Endothelial cell (in vitro differentiated cells): Measurements from ENCODE around the gene PLSCR5. TPM values are rescaled to one million over a fixed set of nuclear protein-coding genes. Genes with fewer than 3 reads are reported as not detected.
A peak's percentile ranks its signal among the peaks of the same experiment; 100 is the strongest.

Experiments used
- DNase-seq: peaks from one replicate; pipeline ENCODE4 v3.0.0; 2021; ENCODE audit warnings: low spot score
- H3K27ac Mint-ChIP-seq: one replicate; pipeline ENCODE4 v1.8.0; 2021; ENCODE audit warnings: mixed read lengths, inconsistent platforms; ENCODE audit not compliant: unreplicated experiment
- H3K27me3 Mint-ChIP-seq: one replicate; pipeline ENCODE4 v1.8.0; 2021; ENCODE audit warnings: mild to moderate bottlenecking, moderate library complexity, mixed read lengths, inconsistent platforms; ENCODE audit not compliant: unreplicated experiment
- H3K36me3 Mint-ChIP-seq: one replicate; pipeline ENCODE4 v1.8.0; 2021; ENCODE audit warnings: mild to moderate bottlenecking, low read depth, mixed read lengths, inconsistent platforms; ENCODE audit not compliant: unreplicated experiment
- H3K4me1 Mint-ChIP-seq: one replicate; pipeline ENCODE4 v1.8.0; 2021; ENCODE audit warnings: mild to moderate bottlenecking, mixed read lengths, inconsistent platforms; ENCODE audit not compliant: unreplicated experiment
- H3K4me3 Mint-ChIP-seq: one replicate; pipeline ENCODE4 v1.8.0; 2021; ENCODE audit warnings: mild to moderate bottlenecking, mixed read lengths, inconsistent platforms; ENCODE audit not compliant: unreplicated experiment
- H3K9me3 Mint-ChIP-seq: one replicate; pipeline ENCODE4 v1.8.0; 2021; ENCODE audit warnings: mixed read lengths, inconsistent platforms; ENCODE audit not compliant: unreplicated experiment
- total RNA-seq: library from RNA; stranded (reverse); fragmentation: NEBNext Ultra II Directional; extraction: Animal tissue kit (Norgen Biotek cat#: 25700); gene quantifications from one replicate; pipeline ENCODE4 v1.2.1, GENCODE V29; 2021; ENCODE audit not compliant: unreplicated experiment
- TF ChIP-seq, protein P1 (sequence below): fragments of 200-600 bp; sonication (generic); IDR thresholded peaks from one replicate; pipeline ENCODE4 v1.5.0; 2021; ENCODE audit warnings: antibody characterized with exemption; ENCODE audit not compliant: unreplicated experiment

The PLSCR5 gene
- total RNA-seq, 1 donor from 2014 or later = not detected

- no peak for DNase-seq
- TF ChIP-seq, protein P1, sequence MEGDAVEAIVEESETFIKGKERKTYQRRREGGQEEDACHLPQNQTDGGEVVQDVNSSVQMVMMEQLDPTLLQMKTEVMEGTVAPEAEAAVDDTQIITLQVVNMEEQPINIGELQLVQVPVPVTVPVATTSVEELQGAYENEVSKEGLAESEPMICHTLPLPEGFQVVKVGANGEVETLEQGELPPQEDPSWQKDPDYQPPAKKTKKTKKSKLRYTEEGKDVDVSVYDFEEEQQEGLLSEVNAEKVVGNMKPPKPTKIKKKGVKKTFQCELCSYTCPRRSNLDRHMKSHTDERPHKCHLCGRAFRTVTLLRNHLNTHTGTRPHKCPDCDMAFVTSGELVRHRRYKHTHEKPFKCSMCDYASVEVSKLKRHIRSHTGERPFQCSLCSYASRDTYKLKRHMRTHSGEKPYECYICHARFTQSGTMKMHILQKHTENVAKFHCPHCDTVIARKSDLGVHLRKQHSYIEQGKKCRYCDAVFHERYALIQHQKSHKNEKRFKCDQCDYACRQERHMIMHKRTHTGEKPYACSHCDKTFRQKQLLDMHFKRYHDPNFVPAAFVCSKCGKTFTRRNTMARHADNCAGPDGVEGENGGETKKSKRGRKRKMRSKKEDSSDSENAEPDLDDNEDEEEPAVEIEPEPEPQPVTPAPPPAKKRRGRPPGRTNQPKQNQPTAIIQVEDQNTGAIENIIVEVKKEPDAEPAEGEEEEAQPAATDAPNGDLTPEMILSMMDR = no peak
- Mint-ChIP-seq H3K27me3 (peaks cover 2% of the 10 kb centered on the region), H3K4me1 (peaks cover 4% of the 10 kb centered on the region), H3K4me3 (no peak overlapping the region), H3K9me3 (no peaks in the 10 kb centered on the region), H3K27ac (no peak overlapping the region), H3K36me3 (no peaks in the 10 kb centered on the region)
Observed at GRCh38 chr3:146550070-146550615, 55.0 kb downstream of the PLSCR5 start.

DNA sequence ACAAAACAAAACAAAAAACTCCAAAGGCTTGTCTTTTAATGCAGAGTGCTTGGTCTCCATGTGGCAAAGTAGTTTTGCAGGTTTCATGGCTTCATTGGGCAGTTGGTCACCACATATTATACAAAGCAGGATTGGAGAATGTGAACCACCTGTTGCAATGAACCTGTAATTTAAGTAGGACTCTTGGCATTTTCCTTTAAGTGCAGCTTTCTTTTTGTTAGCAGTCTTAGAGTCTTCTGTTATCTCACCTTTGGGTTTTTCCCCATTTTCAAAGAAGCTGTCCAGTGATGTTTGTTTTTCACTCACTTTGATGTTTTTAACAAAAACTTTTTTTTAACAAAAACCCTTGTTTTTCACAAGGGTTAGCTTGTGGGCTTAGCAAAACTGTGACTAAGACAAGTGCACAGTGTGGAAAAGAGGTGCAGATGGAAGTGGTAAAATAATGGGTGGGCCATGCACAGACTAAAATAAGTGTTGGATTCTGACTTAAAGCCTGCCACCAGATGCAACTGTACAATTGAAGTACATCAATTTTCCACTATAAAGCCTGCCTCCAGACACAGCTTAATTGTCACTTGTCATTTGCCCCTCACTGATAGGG, 57.8 kb downstream of the PLSCR5 start:
- H3K4me1 Mint-ChIP-seq = peaks cover 8% of the 10 kb centered on the region
- no peak overlapping the region for H3K4me3 Mint-ChIP-seq
- peaks cover 3% of the 10 kb centered on the region for H3K36me3 Mint-ChIP-seq
- peaks cover 2% of the 10 kb centered on the region for H3K27me3 Mint-ChIP-seq
- no peaks in the 10 kb centered on the region for H3K9me3 Mint-ChIP-seq
- DNase-seq = no peak
- TF ChIP-seq, protein P1 = no peak
- H3K27ac Mint-ChIP-seq = no peak overlapping the region

DNA sequence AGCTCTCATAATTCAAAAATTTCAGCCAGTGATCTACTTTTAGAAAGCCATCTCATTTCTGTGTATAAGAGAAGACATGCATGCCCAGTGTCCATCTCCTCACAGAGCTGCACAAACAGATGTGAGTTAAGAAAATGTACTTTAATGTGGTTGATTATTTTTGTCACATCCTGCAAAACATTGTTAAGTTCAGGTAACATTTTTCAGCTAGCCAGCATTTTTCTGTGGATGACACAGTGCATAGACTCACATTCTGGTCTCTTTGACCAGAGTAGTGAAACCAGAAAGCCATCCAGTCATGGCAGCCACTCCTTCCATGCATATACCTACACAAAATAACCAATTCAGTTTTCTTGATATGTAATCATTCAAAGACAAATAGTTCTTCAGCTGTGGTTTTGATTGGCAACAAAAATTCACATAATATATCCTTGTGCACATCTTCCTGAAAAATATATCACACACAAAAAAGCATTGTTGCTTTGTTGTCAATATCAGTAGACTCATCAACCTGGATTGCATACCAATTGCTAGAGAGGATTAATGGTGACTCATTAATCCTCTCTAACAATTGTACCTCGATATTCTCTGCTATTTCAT, 58.7 kb downstream of the PLSCR5 start:
- Mint-ChIP-seq H3K36me3 (peaks cover 3% of the 10 kb centered on the region), H3K4me1 (peaks cover 15% of the 10 kb centered on the region), H3K4me3 (no peak overlapping the region), H3K9me3 (no peaks in the 10 kb centered on the region), H3K27me3 (peaks cover 2% of the 10 kb centered on the region), H3K27ac (no peak overlapping the region)
- no peak for DNase-seq
- TF ChIP-seq, protein P1 = no peak

DNA sequence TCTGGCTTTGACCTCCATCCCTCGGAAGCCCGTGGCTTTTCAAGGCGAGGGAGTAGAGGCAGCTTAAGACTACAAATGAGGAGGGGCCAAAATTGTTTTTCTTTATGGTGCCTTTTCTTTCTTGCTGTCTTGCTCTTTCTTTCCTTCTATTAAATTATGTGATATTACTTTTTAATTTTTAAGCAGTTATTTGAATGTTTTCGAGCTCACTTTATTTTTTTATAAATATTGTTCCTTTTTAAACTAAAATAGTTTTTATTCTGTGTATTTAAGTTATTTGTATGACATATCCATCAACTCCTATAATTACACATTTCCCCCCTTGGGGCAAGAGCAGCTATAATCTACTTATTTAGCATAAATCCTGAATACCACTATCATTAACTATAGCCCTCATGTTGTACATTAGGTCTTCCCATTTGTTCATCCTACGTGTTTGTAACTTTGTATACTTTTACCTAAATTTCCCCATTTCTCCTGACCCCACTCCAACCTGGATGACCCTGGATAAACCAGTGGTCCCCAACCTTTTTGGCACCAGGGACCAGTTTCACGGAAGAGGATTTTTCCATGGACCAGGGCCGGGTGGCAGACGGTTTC, 60.1 kb downstream of the PLSCR5 start:
- DNase-seq = no peak
- TF ChIP-seq, protein P1 = no peak
- Mint-ChIP-seq H3K36me3 (peaks cover 3% of the 10 kb centered on the region), H3K4me3 (peak overlapping the region; percentile 94), H3K27me3 (no peaks in the 10 kb centered on the region), H3K27ac (peak overlapping the region; percentile 91), H3K4me1 (peaks cover 20% of the 10 kb centered on the region), H3K9me3 (no peaks in the 10 kb centered on the region)
